ENCODE data around the gene C22orf15. TPM values are rescaled to one million over a fixed set of nuclear protein-coding genes. Genes with fewer than 3 reads are reported as not detected.
A peak's percentile ranks its signal among the peaks of the same experiment; 100 is the strongest.

Gene C22orf15
- total RNA-seq, 2 experiments from 2014 or later, result 0.49 to 0.84 TPM

DNA sequence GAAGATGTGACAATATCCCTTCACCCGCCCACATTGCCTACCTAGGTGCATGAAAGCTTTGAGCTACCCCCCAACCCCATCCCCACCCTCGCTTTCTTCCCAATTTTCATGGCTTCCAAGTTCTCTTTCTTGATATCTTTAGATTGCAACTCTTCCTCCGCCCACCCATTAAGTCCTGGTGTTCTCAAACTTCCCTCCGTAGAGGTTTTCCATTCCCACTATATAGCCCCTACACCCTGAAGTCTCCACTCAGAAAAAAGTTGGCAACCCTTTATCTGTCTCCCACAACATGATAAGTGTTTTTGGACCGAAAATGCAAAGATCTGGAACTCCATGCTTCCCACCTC is 12.4 kb upstream of the C22orf15 start:
- H3K27ac Mint-ChIP-seq, result peak overlapping the region; percentile 16
- H3K9me3 Mint-ChIP-seq, result no peaks in the 10 kb centered on the region
- ATAC-seq (ENCODE audit: poor library complexity), result no peak
- Histone ChIP-seq H3K4me3 (ENCODE audit: low read length) (peak overlapping the region; percentile 72), H3K9me3 (ENCODE audit: control insufficient read depth in 1 of 2, insufficient read depth in 1 of 2, low read length in 2 of 2) (no peaks in the 10 kb centered on the region), H3K27ac (ENCODE audit: low read depth in 1 of 2, low read length in 2 of 2) (peak overlapping the region in 1 of 2 donors; percentile 48), H3K27me3 (ENCODE audit: control insufficient read depth in 1 of 2, insufficient read depth in 2 of 2, low read length in 2 of 2) (no peaks in the 10 kb centered on the region), H3K4me1 (ENCODE audit: insufficient read depth, low read length) (peaks cover 17% of the 10 kb centered on the region), H3K36me3 (ENCODE audit: insufficient read depth, low read length) (no peaks in the 10 kb centered on the region)
- H3K4me1 Mint-ChIP-seq (ENCODE audit: low read depth), result peaks cover 12% of the 10 kb centered on the region
- no peaks in the 10 kb centered on the region for H3K27me3 Mint-ChIP-seq
- intact Hi-C loops (cut with DNase I, micrococcal nuclease), result loop anchor here in 1 of 2 experiments (2.0 kb wide), 1 partner anchor 36 kb away; the partner anchor contains the start of gene SMARCB1
- ChIA-PET CTCF (interaction anchor here (0.6 to 1.4 kb wide), 3 partner anchors 16 to 144 kb away, joined by 3 read pairs; partner anchors contain the start of gene MIF), POLR2A (interaction anchor here (0.6 to 1.6 kb wide), 12 partner anchors 13 to 143 kb away, joined by 3 to 11 read pairs (median 5); partner anchors contain the start of genes CHCHD10, MIF, SLC2A11 and SMARCB1)
- DNase-seq, result no peak
- peak overlapping the region; percentile 81 for H3K4me3 Mint-ChIP-seq
- H3K36me3 Mint-ChIP-seq (ENCODE audit: low read depth), result peaks cover 9% of the 10 kb centered on the region
- TF ChIP-seq, protein P1, sequence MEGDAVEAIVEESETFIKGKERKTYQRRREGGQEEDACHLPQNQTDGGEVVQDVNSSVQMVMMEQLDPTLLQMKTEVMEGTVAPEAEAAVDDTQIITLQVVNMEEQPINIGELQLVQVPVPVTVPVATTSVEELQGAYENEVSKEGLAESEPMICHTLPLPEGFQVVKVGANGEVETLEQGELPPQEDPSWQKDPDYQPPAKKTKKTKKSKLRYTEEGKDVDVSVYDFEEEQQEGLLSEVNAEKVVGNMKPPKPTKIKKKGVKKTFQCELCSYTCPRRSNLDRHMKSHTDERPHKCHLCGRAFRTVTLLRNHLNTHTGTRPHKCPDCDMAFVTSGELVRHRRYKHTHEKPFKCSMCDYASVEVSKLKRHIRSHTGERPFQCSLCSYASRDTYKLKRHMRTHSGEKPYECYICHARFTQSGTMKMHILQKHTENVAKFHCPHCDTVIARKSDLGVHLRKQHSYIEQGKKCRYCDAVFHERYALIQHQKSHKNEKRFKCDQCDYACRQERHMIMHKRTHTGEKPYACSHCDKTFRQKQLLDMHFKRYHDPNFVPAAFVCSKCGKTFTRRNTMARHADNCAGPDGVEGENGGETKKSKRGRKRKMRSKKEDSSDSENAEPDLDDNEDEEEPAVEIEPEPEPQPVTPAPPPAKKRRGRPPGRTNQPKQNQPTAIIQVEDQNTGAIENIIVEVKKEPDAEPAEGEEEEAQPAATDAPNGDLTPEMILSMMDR (IDR thresholded peaks at IDR 0.05), result no peak

DNA sequence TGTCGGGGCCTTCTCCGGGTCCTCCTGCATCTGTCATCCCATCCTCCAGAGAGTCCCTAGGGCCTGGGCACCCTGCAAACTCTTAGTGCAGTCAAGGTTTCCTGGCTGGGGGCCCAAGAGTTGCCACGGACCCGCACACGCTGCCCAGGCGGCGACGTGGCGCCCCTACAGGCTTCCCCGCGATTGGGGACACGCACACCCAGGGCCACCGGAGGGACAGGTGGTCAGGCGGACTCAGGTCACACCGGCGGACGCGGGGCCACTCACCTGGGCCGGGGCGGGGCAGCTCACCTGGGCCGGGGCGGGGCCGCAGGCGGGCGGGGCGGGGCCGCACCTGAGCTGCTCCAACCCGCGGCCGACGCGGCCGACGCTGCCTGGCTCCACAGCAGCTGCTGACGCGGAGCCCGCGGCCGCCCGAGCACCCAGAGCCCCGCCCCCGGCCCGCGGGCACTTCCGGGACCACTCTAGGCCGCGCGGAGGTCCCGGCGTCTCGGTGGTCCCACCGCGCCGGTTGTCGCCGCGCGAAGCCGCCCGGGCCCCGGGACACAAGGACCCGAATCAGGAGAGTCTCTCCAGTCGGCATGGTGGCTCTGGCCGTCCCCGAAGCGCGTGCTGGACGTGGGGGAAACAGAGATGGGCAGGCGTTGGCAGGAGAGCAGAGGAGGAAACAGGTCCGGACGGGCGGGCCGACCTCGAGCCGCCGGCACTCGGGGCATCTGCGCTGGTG is 11.9 kb upstream of the C22orf15 start, which contains the start of gene ZNF70:
Gene ZNF70 (minus strand): TSS at position 399 of the 727 bp plus-strand sequence. CDS start 5,972 bp downstream, outside the sequence.
- no peaks in the 10 kb centered on the region for H3K27me3 ChIP-seq (ENCODE audit: control insufficient read depth in 1 of 2, insufficient read depth in 2 of 2, low read length in 2 of 2)
- intact Hi-C loops (cut with DNase I, micrococcal nuclease), result loop anchor here (1.0 to 2.0 kb wide), 3 partner anchors 34 to 36 kb away; partner anchors contain the start of gene SMARCB1 (in 1 of the 2)
- no peaks in the 10 kb centered on the region for H3K36me3 ChIP-seq (ENCODE audit: insufficient read depth, low read length)
- DNase-seq, result peak; percentile 67 to 95 (median 84)
- peaks cover 8% of the 10 kb centered on the region for H3K36me3 Mint-ChIP-seq (ENCODE audit: low read depth)
- peak within 1 kb of the TSS; percentile 84 for H3K4me3 ChIP-seq (ENCODE audit: low read length)
- no peaks in the 10 kb centered on the region for H3K27me3 Mint-ChIP-seq
- ATAC-seq (ENCODE audit: poor library complexity), result peak; percentile 99
- H3K27ac ChIP-seq (ENCODE audit: low read depth in 1 of 2, low read length in 2 of 2), result peak within 1 kb of the TSS; percentile 43 to 73
- CTCF ChIA-PET, result interaction anchor here (0.6 to 1.4 kb wide), 3 partner anchors 16 to 143 kb away, joined by 3 read pairs; partner anchors contain the start of gene MIF
- TF ChIP-seq, protein P1 (IDR thresholded peaks at IDR 0.05), result no peak
- peak within 1 kb of the TSS; percentile 72 for H3K27ac Mint-ChIP-seq
- peaks cover 17% of the 10 kb centered on the region for H3K4me1 ChIP-seq (ENCODE audit: insufficient read depth, low read length)
- H3K4me1 Mint-ChIP-seq (ENCODE audit: low read depth), result peaks cover 12% of the 10 kb centered on the region
- peak within 1 kb of the TSS; percentile 81 for H3K4me3 Mint-ChIP-seq
- H3K9me3 Mint-ChIP-seq, result no peaks in the 10 kb centered on the region
- H3K9me3 ChIP-seq (ENCODE audit: control insufficient read depth in 1 of 2, insufficient read depth in 1 of 2, low read length in 2 of 2), result no peaks in the 10 kb centered on the region
- POLR2A ChIA-PET, result interaction anchor here (0.6 to 1.6 kb wide), 12 partner anchors 13 to 143 kb away, joined by 3 to 11 read pairs (median 5); partner anchors contain the start of genes CHCHD10, MIF, SLC2A11 and SMARCB1

DNA sequence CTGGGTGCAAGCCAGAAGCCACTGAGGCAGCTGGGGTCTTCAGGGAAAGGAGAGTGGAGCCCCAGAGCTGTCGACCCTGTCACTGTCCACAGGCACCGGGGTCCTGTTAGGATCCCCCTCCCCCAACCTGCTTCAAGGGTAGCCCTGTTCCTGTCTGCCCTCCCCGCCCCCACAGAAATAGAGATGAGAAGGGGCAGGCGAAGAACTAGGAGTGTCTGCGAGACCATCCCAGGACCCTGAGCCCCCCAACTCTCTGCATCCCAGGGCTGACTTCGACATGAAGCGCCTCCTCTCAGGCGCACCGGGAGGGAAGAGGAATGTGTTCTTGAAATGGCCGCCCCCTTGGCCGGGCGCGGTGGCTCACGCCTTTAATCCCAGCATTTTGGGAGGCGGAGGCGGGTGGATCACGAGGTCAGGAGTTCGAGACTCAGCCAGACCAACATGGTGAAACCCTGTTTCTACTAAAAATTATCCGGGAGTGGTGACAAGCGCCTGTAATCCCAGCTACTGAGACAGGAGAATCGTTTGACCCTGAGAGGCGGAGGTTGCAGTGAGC is 11.3 kb upstream of the C22orf15 start:
- Histone ChIP-seq H3K27me3 (ENCODE audit: control insufficient read depth in 1 of 2, insufficient read depth in 2 of 2, low read length in 2 of 2) (no peaks in the 10 kb centered on the region), H3K4me3 (ENCODE audit: low read length) (peak overlapping the region; percentile 84), H3K4me1 (ENCODE audit: insufficient read depth, low read length) (peaks cover 17% of the 10 kb centered on the region), H3K36me3 (ENCODE audit: insufficient read depth, low read length) (no peaks in the 10 kb centered on the region), H3K9me3 (ENCODE audit: control insufficient read depth in 1 of 2, insufficient read depth in 1 of 2, low read length in 2 of 2) (no peaks in the 10 kb centered on the region), H3K27ac (ENCODE audit: low read depth in 1 of 2, low read length in 2 of 2) (peak overlapping the region; percentile 43 to 73)
- Mint-ChIP-seq H3K27ac (peak overlapping the region; percentile 72), H3K27me3 (no peaks in the 10 kb centered on the region), H3K4me1 (ENCODE audit: low read depth) (peaks cover 12% of the 10 kb centered on the region), H3K9me3 (no peaks in the 10 kb centered on the region), H3K36me3 (ENCODE audit: low read depth) (peaks cover 6% of the 10 kb centered on the region), H3K4me3 (peak overlapping the region; percentile 66)
- DNase-seq (no peak), ATAC-seq (ENCODE audit: poor library complexity) (peak; percentile 5)
- POLR2A ChIA-PET, result interaction anchor here (0.9 to 1.6 kb wide), 8 partner anchors 12 to 142 kb away, joined by 3 to 11 read pairs (median 8); partner anchors contain the start of genes MIF, SLC2A11 and SMARCB1
- TF ChIP-seq, protein P1 (IDR thresholded peaks at IDR 0.05), result no peak
- CTCF ChIA-PET, result interaction anchor here (1.4 kb wide), 1 partner anchor 143 kb away, joined by 3 read pairs; the partner anchor contains the start of gene MIF
- intact Hi-C loops (cut with DNase I, micrococcal nuclease), result loop anchor here (1.0 to 2.0 kb wide), 3 partner anchors 34 to 36 kb away; partner anchors contain the start of gene SMARCB1 (in 1 of the 2)
